Omental fat pad (tissue), 4 donors: ENCODE data around the gene FN3K. TPM values are rescaled to one million over a fixed set of nuclear protein-coding genes. Genes with fewer than 3 reads are reported as not detected.
"Not testable (repeated sequence)": the region's sequence is repeated elsewhere in the genome, so short reads cannot be mapped to it uniquely, and the experiment has no call there.

Experiments
- ATAC-seq: fragments of 150-250 bp; one replicate; pipeline ENCODE4 v1.9.1; 2016; ENCODE audit warnings: mild to moderate bottlenecking, moderate library complexity; ENCODE audit not compliant: low FRiP score
- DNase-seq: peaks from one replicate; pipeline ENCODE4 v3.0.0-alpha.2; 2019; ENCODE audit warnings: low spot score
- total RNA-seq, 4 donors: library from RNA; depleted of rRNA; stranded (reverse); fragments of >200 nt; gene quantifications; one replicate each; pipeline ENCODE4 v1.1.0, GENCODE V29; 2016
- TF ChIP-seq, protein P1 (sequence below), 3 donors: fragments of 450-650 bp; IDR thresholded peaks; one replicate each; pipeline ENCODE4 v1.5.1; 2016 to 2017; ENCODE audit warnings: antibody characterized with exemption in 3 of 3, mild to moderate bottlenecking in 3 of 3, moderate library complexity in 2 of 3

FN3K gene
- total RNA-seq, 4 donors from 2014 or later, result 2.8 to 13.0 (median 7.5) TPM

DNA sequence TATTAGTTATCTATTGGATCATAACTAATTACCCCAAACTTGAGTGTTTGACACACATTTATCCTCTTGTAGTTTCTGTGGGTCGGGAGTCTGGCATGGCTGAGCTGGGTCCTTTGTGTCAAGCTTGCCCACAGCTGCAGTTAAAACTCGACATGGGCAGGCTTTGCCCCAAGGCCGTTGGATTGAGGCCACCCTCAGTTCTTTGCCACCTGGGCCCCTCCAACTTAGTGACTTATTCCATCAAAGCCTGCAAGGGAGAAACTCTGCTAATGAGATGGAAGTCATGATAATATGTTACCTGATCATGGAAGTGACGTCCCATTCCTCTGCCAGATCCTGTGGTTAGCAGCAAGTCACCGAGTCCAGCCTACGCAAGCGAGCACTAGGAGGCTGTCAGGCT is 33.6 kb downstream of the FN3K start:
- DNase-seq (no peak), ATAC-seq (no peak)
- TF ChIP-seq, protein P1, sequence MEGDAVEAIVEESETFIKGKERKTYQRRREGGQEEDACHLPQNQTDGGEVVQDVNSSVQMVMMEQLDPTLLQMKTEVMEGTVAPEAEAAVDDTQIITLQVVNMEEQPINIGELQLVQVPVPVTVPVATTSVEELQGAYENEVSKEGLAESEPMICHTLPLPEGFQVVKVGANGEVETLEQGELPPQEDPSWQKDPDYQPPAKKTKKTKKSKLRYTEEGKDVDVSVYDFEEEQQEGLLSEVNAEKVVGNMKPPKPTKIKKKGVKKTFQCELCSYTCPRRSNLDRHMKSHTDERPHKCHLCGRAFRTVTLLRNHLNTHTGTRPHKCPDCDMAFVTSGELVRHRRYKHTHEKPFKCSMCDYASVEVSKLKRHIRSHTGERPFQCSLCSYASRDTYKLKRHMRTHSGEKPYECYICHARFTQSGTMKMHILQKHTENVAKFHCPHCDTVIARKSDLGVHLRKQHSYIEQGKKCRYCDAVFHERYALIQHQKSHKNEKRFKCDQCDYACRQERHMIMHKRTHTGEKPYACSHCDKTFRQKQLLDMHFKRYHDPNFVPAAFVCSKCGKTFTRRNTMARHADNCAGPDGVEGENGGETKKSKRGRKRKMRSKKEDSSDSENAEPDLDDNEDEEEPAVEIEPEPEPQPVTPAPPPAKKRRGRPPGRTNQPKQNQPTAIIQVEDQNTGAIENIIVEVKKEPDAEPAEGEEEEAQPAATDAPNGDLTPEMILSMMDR (IDR thresholded peaks at IDR 0.05), result no peak

DNA sequence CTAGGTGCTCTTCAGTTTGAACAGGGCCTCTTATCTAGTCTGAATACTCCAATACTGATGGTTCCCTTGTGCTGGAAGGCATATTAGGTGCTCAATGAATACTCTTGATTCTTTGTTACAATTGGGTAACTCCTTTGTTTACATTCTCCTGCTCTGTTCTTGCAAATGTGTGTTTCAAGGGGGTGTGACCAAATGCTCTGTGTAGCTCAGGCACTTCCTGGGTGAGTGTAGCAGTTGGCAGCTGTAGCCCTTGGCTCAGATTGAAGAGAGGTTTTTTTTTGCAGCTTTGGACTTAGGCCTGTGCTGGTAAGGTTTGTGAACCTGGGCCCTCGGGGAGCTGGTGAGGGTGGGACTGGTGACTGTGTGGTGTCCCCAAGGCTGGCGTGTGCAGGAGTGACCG is 36.6 kb downstream of the FN3K start:
- ATAC-seq, result no peak
- DNase-seq, result no peak
- TF ChIP-seq, protein P1 (IDR thresholded peaks at IDR 0.05), result no peak

DNA sequence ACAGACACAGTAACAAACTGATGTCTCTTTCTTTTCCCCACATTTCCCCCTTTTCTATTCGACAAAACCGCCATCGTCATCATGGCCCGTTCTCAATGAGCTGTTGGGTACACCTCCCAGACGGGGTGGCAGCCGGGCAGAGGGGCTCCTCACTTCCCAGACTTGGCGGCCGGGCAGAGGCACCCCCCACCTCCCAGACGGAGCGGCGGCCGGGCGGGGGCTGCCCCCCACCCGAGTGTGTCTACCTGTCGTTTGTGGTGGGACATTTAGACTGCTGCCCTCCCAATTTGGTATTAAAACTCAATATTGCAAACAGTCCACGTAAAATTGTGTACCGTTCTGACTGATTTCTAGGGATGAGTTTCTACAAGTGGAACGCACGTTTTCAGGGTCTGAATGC is 39.0 kb downstream of the FN3K start:
- not testable (repeated sequence) for DNase-seq, ATAC-seq

DNA sequence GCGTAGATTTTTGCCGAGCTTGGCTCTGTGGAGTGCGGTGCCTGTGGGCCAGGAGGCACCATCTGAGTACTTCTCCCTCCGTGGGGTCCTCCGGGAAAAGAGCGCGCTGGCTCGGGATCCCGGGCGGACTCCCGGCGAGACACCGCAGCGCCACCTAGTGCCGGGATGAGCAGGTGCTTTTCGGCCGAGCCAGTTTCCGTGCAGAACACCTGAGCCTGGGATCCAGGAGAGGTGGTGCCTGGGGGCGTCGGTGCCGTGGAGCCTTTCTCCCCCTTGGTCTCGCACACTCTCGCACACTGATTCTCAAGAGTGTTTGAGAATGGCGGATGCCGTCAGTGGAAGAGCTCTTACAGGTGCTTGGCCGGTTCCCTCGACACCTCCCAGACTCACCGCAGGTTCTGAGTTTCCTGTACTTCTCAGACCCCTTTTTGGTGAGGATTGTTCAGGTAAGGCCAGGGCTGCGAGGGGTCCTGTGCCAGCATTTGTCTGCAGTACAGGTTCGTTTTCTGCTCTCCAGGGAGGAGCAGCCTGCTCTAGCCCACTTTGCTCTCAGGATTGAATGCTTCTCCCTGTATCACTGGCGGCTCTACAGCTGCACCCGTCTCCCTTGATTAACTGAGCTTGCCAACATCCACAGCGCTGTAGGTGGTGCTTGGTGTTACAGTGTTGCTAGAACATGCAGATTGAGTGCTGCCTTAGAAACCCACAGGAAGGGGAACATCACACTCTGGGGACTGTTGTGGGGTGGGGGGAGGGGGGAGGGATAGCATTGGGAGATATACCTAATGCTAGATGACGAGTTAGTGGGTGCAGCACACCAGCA is 39.8 kb downstream of the FN3K start:
- TF ChIP-seq, protein P1 (IDR thresholded peaks at IDR 0.05), result peak in 1 of 3 donors; percentile 26
- peak; percentile 59 for DNase-seq
- no peak for ATAC-seq

DNA sequence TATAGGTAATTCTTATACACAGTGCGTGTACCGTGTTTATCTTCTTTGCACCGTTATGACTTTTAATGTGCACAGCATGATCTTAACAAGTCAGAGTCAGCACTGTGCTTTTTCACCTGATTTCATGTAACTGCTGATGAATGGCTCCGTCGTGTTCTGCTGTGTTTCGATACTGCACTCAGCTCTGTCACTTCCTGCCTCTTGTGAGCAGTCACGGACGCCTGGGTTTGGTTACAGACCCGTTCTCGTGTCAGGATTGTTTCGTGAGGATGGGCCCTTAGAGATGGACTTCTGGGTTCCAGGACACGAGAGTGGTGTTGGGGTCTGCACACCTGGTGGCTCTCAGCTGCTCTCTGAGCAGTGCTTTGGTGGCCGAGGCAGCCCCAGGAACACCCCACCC is 41.0 kb downstream of the FN3K start:
- ATAC-seq (no peak), DNase-seq (no peak)
- TF ChIP-seq, protein P1 (IDR thresholded peaks at IDR 0.05), result no peak

DNA sequence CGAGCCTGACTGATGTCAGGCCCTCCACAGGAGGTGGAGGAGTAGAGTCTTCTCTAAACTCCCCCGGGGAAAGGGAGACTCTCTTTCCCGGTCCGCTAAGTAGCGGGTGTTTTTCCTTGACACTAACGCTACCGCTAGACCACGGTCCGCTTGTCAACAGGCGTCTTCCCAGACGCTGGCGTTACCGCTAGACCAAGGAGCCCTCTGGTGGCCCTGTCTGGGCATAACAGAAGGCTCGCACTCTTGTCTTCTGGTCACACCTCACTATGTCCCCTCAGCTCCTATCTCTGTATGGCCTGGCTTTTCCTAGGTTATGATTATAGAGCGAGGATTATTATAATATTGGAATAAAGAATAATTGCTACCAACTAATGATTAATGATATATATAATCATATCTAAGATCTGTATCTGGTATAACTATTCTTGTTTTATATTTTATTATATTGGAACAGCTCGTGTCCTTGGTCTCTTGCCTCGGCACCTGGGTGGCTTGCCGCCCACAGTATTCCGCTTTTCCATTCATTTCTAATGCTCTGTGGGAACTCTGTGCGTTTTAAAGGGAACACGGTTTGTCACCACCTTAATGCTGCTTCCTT is 42.5 kb downstream of the FN3K start:
- not testable (repeated sequence) for ATAC-seq, DNase-seq

DNA sequence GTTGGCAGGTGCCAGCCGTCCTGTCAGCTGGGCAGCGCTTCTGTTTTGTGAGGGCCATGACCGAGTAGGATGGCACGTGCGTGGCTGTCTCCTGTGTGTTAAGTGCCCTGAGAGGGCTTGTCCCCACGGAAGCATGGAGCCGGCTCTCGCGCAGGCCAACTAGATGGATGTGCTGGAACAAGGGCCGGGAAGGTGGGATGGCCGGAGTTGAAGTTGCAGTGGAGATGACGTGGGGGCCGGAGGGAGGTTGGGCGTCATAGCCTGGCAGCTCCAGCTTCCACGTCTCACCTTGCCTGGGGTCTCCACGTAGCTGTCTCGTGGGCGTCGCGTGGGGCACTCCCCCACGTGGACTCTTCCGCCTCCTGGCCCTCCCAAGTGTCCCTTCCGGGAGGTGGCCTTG is 44.1 kb downstream of the FN3K start:
- DNase-seq (no peak), ATAC-seq (no peak)
- TF ChIP-seq, protein P1 (IDR thresholded peaks at IDR 0.05), result no peak

DNA sequence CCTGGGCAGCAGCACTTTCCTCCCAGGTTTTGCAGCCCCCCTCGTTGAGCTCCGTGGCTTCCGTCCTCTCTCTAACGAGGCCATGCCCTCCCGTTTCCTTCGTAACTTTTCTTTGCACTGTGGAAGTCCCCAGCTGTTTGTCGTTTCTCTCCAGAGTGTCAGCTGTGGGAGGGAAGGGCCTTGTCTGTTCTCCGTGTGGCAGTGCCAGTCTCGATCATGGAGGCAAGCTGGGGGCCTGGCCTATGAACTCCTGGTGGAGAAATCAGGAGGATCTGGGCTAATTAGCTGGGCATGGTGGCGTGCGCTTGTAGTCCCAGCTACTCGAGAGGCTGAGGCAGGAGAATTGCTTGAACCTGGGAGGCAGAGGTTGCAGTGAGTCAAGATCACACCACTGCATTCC is 44.8 kb downstream of the FN3K start:
- ATAC-seq, result no peak
- no peak for DNase-seq
- TF ChIP-seq, protein P1 (IDR thresholded peaks at IDR 0.05), result no peak
